Hepatocyte (in vitro differentiated cells): Measurements from ENCODE around the gene FHOD3.

Experiments
- EZH2 ChIP-seq: fragments of 200-600 bp; sonication (generic); IDR thresholded peaks from 2 replicates; pipeline ENCODE4 v1.6.1; 2016; ENCODE audit warnings: antibody characterized with exemption, mild to moderate bottlenecking, borderline replicate concordance
- EZH2phosphoT487 ChIP-seq: fragments of 200-600 bp; sonication (generic); IDR thresholded peaks from one replicate; pipeline ENCODE4 v1.6.1; 2018; ENCODE audit warnings: antibody characterized with exemption, mild to moderate bottlenecking, low read depth, moderate library complexity; ENCODE audit not compliant: unreplicated experiment, severe bottlenecking
- TF ChIP-seq, protein P1 (sequence below): fragments of 200-600 bp; sonication (generic); IDR thresholded peaks from 2 replicates; pipeline ENCODE4 v1.5.1; 2016; ENCODE audit warnings: antibody characterized with exemption, mild to moderate bottlenecking; ENCODE audit not compliant: poor library complexity

DNA sequence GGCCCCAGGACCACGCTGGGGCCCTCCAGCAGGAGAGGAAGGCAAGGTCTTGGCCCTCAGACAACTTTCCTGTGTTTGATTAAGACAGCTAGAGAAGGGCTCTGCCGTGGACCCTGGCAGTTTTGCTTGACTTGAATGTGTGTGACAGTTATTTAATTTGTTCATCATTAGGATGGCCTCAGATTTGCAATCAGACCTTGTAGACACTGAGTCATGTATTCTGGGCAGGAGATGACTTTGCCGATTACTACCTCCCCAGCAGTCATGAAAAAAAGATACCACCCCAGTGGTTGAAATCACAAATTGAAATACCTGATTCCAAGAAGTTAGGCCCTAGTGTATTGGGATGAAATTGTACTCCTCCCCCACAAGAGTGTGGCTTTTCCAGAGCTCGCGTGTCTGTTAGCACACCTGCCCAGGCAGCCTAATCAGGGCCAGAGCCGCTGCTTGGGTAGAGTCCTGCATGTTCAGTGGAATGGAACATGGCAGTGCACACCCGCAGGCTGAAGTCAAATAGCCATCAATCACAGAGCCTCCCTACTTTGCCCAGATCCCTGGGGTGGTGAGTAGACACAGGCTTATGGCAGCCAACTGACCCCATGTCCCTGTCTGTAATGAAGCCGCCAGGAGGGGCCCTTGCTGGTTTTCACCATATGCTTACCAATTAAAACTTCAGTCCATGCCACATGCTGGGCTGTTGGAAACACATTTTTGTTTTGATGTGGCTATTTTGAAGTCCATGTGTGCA lies 408.8 kb downstream of the FHOD3 start:
- TF ChIP-seq, protein P1, sequence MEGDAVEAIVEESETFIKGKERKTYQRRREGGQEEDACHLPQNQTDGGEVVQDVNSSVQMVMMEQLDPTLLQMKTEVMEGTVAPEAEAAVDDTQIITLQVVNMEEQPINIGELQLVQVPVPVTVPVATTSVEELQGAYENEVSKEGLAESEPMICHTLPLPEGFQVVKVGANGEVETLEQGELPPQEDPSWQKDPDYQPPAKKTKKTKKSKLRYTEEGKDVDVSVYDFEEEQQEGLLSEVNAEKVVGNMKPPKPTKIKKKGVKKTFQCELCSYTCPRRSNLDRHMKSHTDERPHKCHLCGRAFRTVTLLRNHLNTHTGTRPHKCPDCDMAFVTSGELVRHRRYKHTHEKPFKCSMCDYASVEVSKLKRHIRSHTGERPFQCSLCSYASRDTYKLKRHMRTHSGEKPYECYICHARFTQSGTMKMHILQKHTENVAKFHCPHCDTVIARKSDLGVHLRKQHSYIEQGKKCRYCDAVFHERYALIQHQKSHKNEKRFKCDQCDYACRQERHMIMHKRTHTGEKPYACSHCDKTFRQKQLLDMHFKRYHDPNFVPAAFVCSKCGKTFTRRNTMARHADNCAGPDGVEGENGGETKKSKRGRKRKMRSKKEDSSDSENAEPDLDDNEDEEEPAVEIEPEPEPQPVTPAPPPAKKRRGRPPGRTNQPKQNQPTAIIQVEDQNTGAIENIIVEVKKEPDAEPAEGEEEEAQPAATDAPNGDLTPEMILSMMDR, result no peak
- TF ChIP-seq EZH2 (no peak), EZH2phosphoT487 (no peak)
